ENCODE measurements around the gene BTC. TPM values are rescaled to one million over a fixed set of nuclear protein-coding genes. Genes with fewer than 3 reads are reported as not detected.

The BTC gene
- 4.0 TPM for total RNA-seq

GRCh38 chr4:74794382-74795010 is at the start of gene BTC:
Gene BTC (minus strand): TSS chr4:74794523. CDS start chr4:74794325, 198 bp downstream.

Other genes starting within 250 kb of the BTC start
- 34.2 TPM for gene PARM1, start 138.6 kb upstream of the BTC start, total RNA-seq